Muscle of back (tissue), 11 donors: ENCODE results near the gene RAB18. TPM values are rescaled to one million over a fixed set of nuclear protein-coding genes. Genes with fewer than 3 reads are reported as not detected.
"Not testable (repeated sequence)": the region's sequence is repeated elsewhere in the genome, so short reads cannot be mapped to it uniquely, and the experiment has no call there.

ENCODE experiments used
- DNase-seq, 3 donors: peaks; one replicate each; pipeline versions ENCODE4 v3.0.0 to v3.0.0-alpha.2; 2013
- polyA plus RNA-seq, 10 donors: library from polyadenylated mRNA; unstranded; fragments of 120-200 nt; gene quantifications; one replicate each; pipeline ENCODE4 v1.2.1, GENCODE V29; 2013; ENCODE audit not compliant: insufficient read length in 10 of 10

Gene RAB18
- polyA plus RNA-seq, 10 donors, result 95.2 to 115 (median 108) TPM

DNA sequence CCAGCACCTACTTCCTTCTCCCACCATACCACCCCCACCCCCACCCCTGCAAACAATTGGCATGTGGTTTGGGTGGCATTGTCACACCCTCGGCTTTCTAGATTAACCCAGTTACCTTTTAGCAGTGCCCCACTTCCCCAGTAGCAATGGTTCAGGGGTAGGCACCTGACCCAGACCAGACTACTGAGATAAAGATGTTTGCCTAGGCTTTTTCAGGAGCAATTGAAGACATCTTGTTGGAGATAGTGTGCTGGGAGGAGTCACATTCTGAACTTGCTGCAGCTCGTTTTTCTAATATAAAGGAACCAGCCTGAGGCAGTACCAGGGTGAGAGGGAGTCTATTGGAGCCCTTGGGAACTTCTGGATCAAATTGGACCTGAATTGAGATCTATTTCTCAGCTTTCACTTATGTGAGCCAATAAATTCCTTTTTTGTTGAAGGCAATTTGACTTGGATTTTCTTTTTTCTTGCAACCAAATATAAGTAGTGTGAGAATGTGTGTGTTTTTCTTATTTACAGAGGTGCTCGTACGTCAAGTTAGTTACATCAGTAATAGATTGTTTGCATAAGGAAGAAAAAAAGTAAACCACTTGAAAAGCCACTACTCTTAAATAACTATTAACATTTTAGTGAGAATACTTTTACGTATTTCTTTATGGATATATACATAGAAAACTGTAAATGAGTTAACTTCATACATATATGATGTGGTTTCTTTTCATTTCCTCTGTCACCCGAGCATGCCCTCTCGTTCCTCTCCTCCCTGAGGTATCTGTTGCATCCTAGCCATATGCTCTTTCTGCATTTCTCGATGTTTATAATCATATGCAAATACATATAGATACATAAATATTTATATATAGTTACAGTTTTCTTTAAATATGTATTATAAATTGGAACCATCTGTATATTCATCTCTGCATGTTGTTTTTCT, 38.0 kb downstream of the RAB18 start:
- no peak for DNase-seq

DNA sequence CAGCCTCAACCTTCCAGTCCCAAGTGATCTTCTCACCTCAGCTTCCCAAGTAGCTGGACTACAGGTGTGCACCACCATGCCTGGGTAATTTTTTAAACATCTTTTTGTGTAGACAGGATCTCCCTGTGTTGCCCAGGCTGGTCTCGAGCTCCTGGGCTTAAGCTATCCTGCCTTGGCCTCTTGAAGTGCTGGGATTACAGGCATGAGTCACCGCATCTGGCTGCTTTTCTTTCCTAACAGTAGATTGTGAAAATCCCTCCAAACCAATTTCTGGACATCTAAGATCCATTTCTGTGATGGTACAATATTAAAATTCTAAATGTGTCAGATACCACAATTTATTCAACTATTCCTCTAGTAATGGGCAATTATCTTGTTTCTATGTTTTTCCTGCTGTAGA, 38.7 kb downstream of the RAB18 start:
- DNase-seq, result no peak

DNA sequence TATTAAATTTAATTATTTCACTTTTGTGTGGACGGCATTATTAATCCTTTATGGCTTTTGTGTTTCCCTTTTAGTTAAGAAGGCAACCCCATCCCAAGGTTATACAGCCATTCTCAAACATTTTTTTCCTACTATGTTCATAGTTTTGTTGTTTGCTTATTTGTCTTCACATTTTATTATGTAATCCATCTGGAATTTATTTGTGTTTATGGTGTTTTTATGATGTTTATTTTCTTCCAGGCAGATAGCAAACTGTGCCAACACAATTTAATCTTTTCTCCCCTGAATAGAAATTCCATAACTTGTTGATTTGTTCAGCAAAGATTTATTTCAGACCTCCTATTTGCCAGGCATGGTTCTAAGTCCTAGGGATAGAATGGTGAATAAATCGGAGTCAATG, 42.9 kb downstream of the RAB18 start:
- no peak for DNase-seq

DNA sequence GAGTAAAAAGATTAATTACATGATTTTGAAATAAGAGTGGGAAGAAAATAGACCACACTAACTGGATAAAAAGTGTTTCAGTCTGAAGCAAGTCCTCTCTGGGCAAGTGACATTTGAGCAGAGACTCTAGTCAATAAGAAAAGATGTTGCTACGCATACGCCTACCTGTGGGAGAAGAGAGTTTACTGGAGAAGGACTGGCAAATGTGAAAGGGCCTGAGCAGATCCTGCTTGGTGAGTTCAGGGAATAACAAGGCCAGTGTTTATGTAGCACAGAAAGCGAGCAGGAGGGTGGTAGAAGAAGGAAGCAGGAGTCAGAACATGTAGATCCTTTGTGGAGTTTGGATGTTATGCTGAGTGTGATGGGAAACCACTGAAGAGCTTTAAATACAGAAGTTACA, 43.4 kb downstream of the RAB18 start:
- DNase-seq, result no peak

DNA sequence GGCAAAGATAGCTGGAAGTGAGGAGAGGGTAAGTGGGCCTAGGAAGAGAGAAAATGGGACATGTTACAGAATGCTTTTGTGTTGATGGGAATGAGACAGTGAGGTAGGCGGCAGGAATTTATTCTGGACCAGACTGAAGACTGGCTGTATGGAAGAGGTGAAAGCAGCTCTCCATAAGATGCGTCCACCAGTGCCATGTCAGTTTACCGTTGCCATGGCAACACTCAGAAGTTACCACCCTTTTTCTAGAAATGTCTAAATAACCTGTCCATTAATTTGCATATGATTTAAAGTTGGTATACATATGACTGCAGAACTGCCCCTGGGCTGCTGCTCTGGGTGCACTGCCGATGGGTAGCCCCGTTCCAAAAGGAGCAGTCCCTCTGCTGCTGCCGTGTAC, 46.7 kb downstream of the RAB18 start:
- DNase-seq, result no peak

DNA sequence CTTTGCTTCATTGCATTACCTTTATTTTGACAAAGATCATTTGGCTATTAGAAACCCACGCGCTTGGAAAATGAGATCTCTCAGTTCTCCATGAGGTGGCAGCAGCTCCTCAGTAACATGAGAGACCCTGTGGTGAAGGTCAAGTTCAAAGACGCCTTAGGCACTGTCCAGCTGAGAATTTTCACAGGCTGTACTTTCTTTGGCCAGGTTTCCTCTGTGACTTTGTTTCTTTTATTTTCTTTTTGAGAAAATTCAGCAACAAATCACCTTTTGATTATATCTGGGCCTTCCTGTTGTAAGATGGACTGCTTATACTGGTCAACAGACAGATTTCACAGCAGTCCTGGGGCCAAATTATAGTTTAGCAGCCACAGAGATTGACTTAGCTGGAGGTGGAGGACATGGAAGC, 54.5 kb downstream of the RAB18 start:
- peak; percentile 54 to 76 (median 60) for DNase-seq

DNA sequence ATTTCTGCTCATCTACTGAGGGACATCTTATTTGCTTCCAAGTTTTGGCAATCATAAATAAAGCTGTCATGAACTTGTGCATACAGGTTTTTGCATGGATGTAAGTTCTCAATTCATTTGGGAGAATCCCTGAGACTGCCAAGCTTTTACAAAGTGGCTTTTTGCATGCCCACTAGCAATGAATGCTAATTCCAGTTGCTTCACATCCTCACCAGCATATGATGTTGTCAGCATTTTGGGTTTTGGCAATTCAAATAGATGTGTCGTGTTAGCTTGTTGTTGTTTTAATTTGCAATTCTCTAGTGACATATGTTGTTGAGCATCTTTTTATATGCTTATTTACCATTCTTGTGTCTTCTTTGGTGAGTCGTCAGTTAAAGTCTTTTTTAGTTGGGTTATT, 57.2 kb downstream of the RAB18 start:
- no peak for DNase-seq

DNA sequence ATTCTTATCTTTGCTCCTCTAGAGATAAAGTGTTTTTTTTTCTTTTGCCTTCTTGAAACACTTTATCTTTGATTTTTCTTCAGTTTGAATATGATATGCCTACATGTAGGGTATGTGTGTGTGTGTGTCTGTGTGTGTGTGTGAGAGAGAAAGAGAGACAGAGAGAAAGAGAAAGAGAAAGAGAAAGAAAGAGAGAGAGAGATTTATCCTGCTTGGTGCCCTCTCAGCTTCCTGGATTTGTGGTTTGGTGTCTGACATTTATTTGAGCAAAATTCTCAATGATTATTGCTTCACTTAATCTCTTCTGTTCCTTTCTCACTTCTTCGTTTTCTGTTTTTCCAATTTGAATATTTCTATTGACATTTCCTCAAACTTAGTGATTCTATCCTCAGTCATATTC, 60.3 kb downstream of the RAB18 start:
- DNase-seq, result no peak

DNA sequence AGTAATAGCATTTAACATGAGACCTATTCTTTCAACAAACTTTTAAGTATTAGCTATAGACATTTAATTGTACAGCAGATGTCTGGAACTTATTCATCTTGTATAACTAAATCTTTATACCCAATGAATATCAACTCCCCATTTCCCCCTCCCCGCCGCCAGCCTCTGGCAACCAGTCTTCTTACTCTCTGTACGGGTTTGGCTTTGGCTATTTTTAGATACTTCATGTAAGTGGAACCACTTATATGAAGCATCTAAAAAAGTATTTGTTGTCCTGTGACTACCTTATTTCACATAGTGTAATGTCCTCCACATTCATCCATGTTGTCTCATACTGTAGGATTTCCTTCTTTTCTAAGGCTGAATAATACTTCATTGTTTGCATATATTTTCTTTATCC, 60.8 kb downstream of the RAB18 start:
- DNase-seq, result no peak

DNA sequence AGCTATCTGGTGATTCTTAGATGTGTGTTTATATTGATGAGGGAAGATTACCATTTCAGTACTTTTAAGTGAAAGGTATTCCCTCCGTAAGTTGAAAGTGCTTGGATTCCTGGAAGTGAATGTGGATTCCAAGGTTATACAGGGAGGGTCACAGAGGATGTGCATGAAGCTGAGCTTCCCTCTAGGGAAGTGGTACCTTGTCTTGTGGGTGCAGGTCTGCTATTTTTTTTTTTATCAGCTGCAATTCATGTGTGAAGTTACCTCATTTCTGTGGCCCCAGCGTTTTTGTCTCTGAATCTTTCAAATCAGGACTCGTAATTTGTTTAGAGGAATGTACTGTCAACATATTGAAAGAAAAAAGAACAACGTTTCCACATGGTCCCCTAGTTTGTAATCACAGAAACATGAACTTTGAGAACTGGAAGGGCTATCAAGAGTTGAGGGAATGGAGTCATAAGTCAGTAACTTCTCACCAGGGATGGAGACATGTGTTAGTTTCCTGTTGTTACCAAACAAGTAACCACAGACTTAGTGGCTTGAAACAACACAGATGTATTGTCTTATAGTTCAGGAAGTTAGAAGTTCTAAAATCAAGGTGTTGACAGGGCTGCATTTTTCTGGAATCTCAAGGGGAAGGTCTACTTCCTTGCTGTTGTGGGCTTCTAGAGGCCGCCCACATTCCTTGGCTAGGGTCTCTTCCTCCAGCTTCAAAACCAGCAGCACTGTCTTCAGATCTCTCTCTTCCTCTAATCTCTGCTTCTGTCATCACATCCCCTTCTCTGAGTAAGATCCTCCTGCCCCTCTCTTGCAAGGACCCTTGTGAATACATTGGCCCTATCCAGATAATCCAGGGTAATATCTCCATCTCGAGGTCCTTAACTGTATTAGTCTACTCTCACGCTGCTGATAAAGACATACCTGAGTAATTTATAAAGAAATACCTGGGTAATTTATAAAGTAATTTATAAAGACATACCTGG, 64.4 kb downstream of the RAB18 start:
- peak in 1 of 3 donors; percentile 13 for DNase-seq

DNA sequence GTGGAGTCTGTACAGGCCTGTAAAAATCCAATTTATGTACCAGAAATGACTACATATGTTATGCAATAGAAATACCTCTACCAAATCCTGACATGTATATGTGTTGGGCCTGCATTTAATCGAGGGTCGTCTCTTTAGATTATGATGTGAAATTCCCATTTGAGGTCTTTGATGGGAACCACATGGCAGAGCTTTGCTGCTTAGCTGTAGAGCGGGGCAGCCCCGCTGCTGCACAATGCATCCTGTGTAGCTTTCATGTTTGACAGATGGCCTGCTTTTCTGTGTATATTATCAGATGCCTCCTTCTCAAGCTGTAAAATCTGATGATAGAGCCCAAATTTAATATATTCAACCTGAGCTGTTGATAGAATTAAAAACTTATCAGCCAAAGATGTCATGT, 65.8 kb downstream of the RAB18 start:
- DNase-seq, result no peak

DNA sequence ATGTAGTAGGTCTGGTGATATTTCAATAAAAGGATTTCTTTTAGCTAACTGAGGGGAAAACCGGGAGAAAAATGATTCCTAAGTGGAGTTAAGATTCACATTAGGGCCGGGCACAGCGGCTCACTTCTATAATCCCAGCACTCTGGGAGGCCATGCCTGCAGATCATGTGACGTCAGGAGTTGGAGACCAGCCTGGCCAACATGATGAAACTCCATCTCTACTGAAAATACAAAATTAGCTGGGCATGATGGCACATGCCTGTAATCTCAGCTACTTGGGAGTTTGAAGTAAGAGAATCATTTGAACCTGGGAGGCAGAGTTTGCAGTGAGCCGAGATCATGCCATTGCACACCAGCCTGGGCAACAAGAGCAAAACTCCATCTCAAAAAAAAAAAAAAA, 72.9 kb downstream of the RAB18 start:
- not testable (repeated sequence) for DNase-seq

DNA sequence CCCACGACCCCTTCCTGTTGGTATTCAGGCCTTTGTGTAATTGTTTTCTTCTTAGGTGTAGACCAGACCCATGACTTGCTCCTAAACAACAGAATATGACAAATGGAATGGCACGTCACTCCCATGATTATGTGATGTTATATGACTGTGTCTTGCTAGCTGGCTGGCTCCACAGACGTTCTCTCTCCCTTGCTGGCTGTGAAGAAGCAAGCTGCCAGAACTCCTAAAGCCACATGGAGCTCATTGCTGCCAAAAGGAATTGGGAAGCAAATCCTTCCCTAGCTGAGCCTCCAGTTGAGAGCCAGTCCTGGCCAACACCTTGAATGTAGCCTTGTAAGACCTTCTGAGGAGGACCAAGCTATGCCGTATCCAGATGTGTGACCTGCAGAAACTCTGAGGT, 74.2 kb downstream of the RAB18 start:
- DNase-seq, result no peak

DNA sequence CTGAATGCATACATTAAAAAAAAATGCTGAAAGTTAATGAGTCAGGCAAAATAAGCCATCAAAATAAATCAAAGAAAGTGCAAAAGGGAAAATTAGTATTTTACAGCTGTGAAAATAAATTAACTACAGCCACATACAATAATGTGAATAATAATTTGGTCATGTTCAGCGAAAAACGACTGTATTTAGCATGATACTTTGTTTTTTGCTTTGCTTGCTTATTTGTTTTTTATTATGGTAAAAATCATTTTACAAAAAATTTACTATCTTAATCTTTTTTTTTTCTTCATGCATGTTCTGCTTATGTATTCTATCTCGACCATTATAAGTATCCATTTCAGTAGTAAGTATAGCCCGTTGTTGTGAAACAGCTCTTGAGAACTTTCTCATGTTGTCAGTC, 77.1 kb downstream of the RAB18 start:
- no peak for DNase-seq

DNA sequence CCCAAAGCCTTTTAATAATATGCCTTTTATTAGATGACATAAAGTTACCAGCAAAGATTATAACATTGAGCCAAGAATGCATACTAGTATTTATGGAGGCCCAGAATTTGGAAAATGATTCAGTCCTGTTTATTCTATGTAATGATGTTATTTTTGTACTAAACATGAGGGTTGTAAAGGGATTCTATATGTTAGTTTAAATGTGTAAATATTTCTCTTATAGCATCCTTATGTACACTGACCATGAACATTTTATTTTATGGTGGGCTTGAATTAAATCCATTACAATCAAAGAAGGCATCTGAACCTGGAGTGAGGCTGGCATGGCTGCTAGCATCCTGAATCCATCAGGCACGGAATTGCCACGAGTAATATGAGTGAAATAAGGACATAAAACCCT, 80.2 kb downstream of the RAB18 start:
- DNase-seq, result no peak

Other genes starting within 250 kb of the RAB18 start
- gene MKX, start 241.5 kb downstream of the RAB18 start, polyA plus RNA-seq, result 10 to 100 TPM in 2 of 10 donors, 1 to 10 TPM in 8; 1.0 to 15.6 (median 8.3) TPM